ENCODE measurements around the gene LYRM7.

Gene LYRM7

DNA sequence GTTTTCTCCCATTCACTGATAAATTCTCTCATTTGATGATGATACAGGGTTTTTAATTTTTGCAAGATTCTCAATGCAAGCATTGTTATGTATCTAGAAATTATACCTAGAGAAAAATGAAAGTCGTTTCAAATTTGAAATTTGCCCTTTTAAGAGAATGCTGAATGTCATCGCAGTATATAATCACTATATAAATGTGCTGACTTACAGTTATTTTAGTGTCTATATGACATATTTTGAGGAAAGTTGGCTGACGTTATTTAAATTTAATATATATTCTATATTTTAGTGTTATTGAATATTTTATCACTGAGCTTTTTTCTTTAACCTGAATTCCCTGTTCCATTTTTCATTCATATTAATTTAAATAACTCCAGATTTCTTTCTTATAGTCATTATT, 29.8 kb downstream of the LYRM7 start:
- Histone ChIP-seq H3K27ac (replicated peaks) (no peak overlapping the region), H3K27me3 (ENCODE audit: insufficient read depth, poor library complexity, severe bottlenecking) (no peaks in the 10 kb centered on the region), H3K4me3 (replicated peaks; ENCODE audit: insufficient read depth, low read length) (no peak overlapping the region)
- TF ChIP-seq GABPA (IDR thresholded peaks at IDR 0.05; ENCODE audit: low read depth) (no peak), POLR2AphosphoS5 (IDR thresholded peaks at IDR 0.05; ENCODE audit: low read depth) (no peak), REST (IDR thresholded peaks at IDR 0.05; ENCODE audit: insufficient replicate concordance, low read depth) (no peak), SPI1 (IDR thresholded peaks at IDR 0.05; ENCODE audit: borderline replicate concordance, low read depth) (no peak)
- TF ChIP-seq, protein P1, sequence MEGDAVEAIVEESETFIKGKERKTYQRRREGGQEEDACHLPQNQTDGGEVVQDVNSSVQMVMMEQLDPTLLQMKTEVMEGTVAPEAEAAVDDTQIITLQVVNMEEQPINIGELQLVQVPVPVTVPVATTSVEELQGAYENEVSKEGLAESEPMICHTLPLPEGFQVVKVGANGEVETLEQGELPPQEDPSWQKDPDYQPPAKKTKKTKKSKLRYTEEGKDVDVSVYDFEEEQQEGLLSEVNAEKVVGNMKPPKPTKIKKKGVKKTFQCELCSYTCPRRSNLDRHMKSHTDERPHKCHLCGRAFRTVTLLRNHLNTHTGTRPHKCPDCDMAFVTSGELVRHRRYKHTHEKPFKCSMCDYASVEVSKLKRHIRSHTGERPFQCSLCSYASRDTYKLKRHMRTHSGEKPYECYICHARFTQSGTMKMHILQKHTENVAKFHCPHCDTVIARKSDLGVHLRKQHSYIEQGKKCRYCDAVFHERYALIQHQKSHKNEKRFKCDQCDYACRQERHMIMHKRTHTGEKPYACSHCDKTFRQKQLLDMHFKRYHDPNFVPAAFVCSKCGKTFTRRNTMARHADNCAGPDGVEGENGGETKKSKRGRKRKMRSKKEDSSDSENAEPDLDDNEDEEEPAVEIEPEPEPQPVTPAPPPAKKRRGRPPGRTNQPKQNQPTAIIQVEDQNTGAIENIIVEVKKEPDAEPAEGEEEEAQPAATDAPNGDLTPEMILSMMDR (IDR thresholded peaks at IDR 0.05; ENCODE audit: insufficient read depth, low read length): no peak
- no peak for DNase-seq (ENCODE audit: low read depth in 1 of 2, low spot score in 1 of 2)

- no peaks in the 10 kb centered on the region for H3K27me3 ChIP-seq (ENCODE audit: insufficient read depth, poor library complexity, severe bottlenecking)
- DNase-seq (ENCODE audit: low read depth in 1 of 2, low spot score in 1 of 2): no peak
- H3K4me3 ChIP-seq (replicated peaks; ENCODE audit: insufficient read depth, low read length): no peak overlapping the region
- H3K27ac ChIP-seq (replicated peaks): no peak overlapping the region
- TF ChIP-seq POLR2AphosphoS5 (IDR thresholded peaks at IDR 0.05; ENCODE audit: low read depth): no peak
These were observed 34.2 kb downstream of the LYRM7 start for GRCh38 chr5:131204964-131205363.

DNA sequence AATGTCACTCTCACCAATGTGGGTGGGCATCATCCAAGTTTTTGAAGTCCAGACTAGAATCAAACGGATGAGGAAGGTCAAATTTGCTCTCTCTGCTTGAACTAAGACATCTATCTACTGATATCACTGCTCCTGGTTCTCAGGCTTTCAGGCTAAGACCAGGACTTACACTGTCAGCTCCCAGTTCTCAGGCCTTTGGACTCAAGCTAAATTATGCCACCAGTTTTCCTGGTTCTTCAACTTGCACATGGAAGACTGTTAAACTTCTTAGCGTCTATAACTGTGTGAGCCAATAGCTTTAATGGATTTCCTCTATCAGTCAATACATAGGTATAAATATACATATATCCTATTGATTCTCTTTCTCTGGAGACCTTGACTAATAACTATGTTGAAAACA, 35.3 kb downstream of the LYRM7 start:
- H3K27ac ChIP-seq (replicated peaks): no peak overlapping the region
- TF ChIP-seq REST (IDR thresholded peaks at IDR 0.05; ENCODE audit: insufficient replicate concordance, low read depth) (no peak), GABPA (IDR thresholded peaks at IDR 0.05; ENCODE audit: low read depth) (no peak), SPI1 (IDR thresholded peaks at IDR 0.05; ENCODE audit: borderline replicate concordance, low read depth) (no peak)
- TF ChIP-seq, protein P1 (IDR thresholded peaks at IDR 0.05; ENCODE audit: insufficient read depth, low read length): no peak

GRCh38 chr5:131206772-131207171, 36.0 kb downstream of the LYRM7 start:
- no peak for TF ChIP-seq POLR2AphosphoS5 (IDR thresholded peaks at IDR 0.05; ENCODE audit: low read depth)
- TF ChIP-seq SPI1 (IDR thresholded peaks at IDR 0.05; ENCODE audit: borderline replicate concordance, low read depth): no peak
- TF ChIP-seq GABPA (IDR thresholded peaks at IDR 0.05; ENCODE audit: low read depth): no peak
- TF ChIP-seq, protein P1 (IDR thresholded peaks at IDR 0.05; ENCODE audit: insufficient read depth, low read length): no peak
- no peak for TF ChIP-seq REST (IDR thresholded peaks at IDR 0.05; ENCODE audit: insufficient replicate concordance, low read depth)
- 0 out of 2 replicates have a peak overlapping the region, but pooled peaks have one; percentile 1 for H3K27ac ChIP-seq (replicated peaks)
- no peak for DNase-seq (ENCODE audit: low read depth in 1 of 2, low spot score in 1 of 2)
- no peaks in the 10 kb centered on the region for H3K27me3 ChIP-seq (ENCODE audit: insufficient read depth, poor library complexity, severe bottlenecking)
- H3K4me3 ChIP-seq (replicated peaks; ENCODE audit: insufficient read depth, low read length): no peak overlapping the region

More for the DNA sequence above, 35.3 kb downstream of the LYRM7 start:
- Histone ChIP-seq H3K27me3 (ENCODE audit: insufficient read depth, poor library complexity, severe bottlenecking) (no peaks in the 10 kb centered on the region), H3K4me3 (replicated peaks; ENCODE audit: insufficient read depth, low read length) (no peak overlapping the region)
- DNase-seq (ENCODE audit: low read depth in 1 of 2, low spot score in 1 of 2): no peak
